Measurements from ENCODE around the gene PLET1. TPM values are rescaled to one million over a fixed set of nuclear protein-coding genes. Genes with fewer than 3 reads are reported as not detected.

Gene PLET1
- total and polyA plus RNA-seq, 2 donors (not counting 1 experiment from before 2014, with no cell fraction given), result not detected

DNA sequence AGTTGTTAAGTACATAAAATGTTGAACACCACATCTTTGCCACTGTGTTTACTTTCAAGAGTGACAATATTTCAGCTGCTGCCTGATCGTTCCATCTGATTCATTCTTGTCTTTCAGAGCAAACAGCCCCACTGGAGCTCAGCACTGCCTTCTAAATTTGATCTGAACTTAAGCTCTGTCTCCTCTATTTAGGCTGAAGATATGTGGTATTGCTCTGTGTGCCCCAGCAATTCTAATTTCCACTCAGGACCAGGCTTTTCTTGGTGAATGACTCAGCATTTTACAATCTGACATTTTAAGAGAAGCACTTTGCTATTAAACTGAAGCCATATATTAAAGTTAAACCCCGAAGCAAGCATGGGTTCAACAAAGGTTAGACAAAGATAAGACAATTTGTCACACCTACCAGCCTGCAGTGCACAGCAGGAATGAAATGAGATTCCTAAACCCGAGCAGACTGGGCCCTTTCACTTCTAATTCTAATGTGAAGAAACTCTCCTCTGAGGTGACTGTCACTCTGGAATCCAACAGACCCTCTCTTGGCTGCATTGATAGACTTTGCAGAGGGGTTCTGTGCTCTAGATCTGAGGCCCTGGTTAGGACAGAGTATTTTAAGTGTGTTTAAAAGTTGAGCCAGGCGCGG lies 41.7 kb upstream of the PLET1 start:
- CTCF ChIA-PET, result interaction anchor here (1.1 kb wide), 1 partner anchor 14 kb away, joined by 3 read pairs; no protein-coding TSS in a partner anchor
- no peak for TF ChIP-seq EZH2 (IDR thresholded peaks at IDR 0.05; ENCODE audit: borderline replicate concordance, insufficient read depth, low read depth, low read length, poor library complexity, severe bottlenecking)
- TF ChIP-seq, protein P1, sequence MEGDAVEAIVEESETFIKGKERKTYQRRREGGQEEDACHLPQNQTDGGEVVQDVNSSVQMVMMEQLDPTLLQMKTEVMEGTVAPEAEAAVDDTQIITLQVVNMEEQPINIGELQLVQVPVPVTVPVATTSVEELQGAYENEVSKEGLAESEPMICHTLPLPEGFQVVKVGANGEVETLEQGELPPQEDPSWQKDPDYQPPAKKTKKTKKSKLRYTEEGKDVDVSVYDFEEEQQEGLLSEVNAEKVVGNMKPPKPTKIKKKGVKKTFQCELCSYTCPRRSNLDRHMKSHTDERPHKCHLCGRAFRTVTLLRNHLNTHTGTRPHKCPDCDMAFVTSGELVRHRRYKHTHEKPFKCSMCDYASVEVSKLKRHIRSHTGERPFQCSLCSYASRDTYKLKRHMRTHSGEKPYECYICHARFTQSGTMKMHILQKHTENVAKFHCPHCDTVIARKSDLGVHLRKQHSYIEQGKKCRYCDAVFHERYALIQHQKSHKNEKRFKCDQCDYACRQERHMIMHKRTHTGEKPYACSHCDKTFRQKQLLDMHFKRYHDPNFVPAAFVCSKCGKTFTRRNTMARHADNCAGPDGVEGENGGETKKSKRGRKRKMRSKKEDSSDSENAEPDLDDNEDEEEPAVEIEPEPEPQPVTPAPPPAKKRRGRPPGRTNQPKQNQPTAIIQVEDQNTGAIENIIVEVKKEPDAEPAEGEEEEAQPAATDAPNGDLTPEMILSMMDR (IDR thresholded peaks at IDR 0.05), result no peak

DNA sequence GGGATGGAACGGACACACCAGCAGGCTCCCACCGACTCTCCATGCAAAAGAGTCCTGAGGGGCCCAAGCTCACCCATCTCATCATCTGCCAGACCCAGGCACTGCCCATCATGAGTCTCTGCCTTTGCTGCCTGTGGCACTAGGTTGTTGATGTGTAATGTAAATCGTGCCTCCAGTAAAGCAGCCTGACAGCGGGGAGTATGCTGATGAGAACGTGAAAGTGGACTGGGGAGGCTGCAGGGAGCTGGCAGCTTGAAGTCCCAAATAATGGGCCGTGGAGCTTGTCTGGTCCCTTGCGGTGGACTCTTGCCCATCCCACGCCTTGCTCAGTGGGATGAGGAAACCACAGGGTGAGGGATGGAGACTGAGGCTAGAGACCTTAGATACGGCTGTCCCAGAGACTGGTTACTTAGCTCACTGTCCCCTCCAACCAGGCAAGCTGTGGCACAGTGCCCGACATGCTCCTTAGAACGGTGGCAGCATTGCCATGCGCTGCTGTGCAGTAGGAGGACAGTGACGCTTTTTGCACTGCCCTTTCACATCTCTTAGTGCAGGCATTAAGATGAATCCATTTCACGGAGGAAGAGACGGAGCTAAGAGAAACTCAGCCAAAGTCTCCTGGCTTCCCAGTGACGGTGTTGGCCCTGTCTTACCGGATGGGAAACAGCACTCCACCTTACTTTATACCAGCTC lies 39.6 kb upstream of the PLET1 start:
- Histone ChIP-seq H3K4me3 (ENCODE audit: control extremely low read depth in 1 of 5, extremely low read depth in 1 of 5, insufficient read depth in 1 of 5, low read depth in 2 of 5, low read length in 4 of 5) (no peak overlapping the region), H4K20me1 (ENCODE audit: control insufficient read depth, insufficient read depth, low read length, poor library complexity, severe bottlenecking) (no peaks in the 10 kb centered on the region), H3K27me3 (replicated peaks in 1 of 4; ENCODE audit: control extremely low read depth in 1 of 4, control insufficient read depth in 3 of 4, insufficient read depth in 4 of 4, low read length in 3 of 4) (no peaks in the 10 kb centered on the region), H3K9ac (ENCODE audit: low read length) (no peak overlapping the region), H3K36me3 (replicated peaks in 1 of 2; ENCODE audit: control extremely low read depth in 1 of 2, control insufficient read depth in 1 of 2, extremely low read depth in 1 of 2, insufficient read depth in 2 of 2, low read length in 1 of 2) (no peaks in the 10 kb centered on the region), H3K9me3 (ENCODE audit: control extremely low read depth in 1 of 3, control insufficient read depth in 2 of 3, insufficient read depth in 1 of 3, low read length in 2 of 3) (no peaks in the 10 kb centered on the region), H3K4me2 (replicated peaks; ENCODE audit: low read depth, low read length, poor library complexity, severe bottlenecking) (no peak overlapping the region), H3K4me1 (ENCODE audit: control insufficient read depth in 2 of 2, insufficient read depth in 2 of 2, low read length in 2 of 2) (no peaks in the 10 kb centered on the region), H3K79me2 (ENCODE audit: control insufficient read depth, insufficient read depth, low read length) (no peaks in the 10 kb centered on the region), H3K27ac (ENCODE audit: low read length in 2 of 2) (no peak overlapping the region), H2AFZ (ENCODE audit: insufficient read depth, low read depth, low read length, poor library complexity, severe bottlenecking) (no peak overlapping the region)
- H3K4me3 Mint-ChIP-seq, result no peak overlapping the region
- CTCF ChIA-PET, result interaction anchor here (1.1 kb wide), 1 partner anchor 20 kb away, joined by 3 read pairs; no protein-coding TSS in a partner anchor
- no peak for TF ChIP-seq EZH2 (IDR thresholded peaks at IDR 0.05; ENCODE audit: borderline replicate concordance, insufficient read depth, low read depth, low read length, poor library complexity, severe bottlenecking)
- TF ChIP-seq, protein P1 (IDR thresholded peaks at IDR 0.05), result no peak
- POLR2A ChIA-PET, result no interaction called here
- intact Hi-C loops (cut with micrococcal nuclease), result no loop called here
- 88% methylated on average over 10 of the region's 17 CpGs for WGBS (ENCODE audit: insufficient coverage)
- no peaks in the 10 kb centered on the region for H3K4me1 Mint-ChIP-seq
- ATAC-seq (ENCODE audit: low read depth), result no peak
- H3K27me3 Mint-ChIP-seq, result no peaks in the 10 kb centered on the region
- no peak for DNase-seq
- no peaks in the 10 kb centered on the region for H3K9me3 Mint-ChIP-seq (ENCODE audit: insufficient read depth)
- no peak overlapping the region for H3K27ac Mint-ChIP-seq

More for the DNA sequence above, 41.7 kb upstream of the PLET1 start:
- no peak for ATAC-seq (ENCODE audit: low read depth)
- Mint-ChIP-seq H3K27ac (no peak overlapping the region), H3K9me3 (ENCODE audit: insufficient read depth) (no peaks in the 10 kb centered on the region), H3K4me1 (no peaks in the 10 kb centered on the region), H3K4me3 (no peak overlapping the region), H3K27me3 (no peaks in the 10 kb centered on the region)
- Histone ChIP-seq H3K27ac (ENCODE audit: low read length in 2 of 2) (no peak overlapping the region), H3K36me3 (replicated peaks in 1 of 2; ENCODE audit: control extremely low read depth in 1 of 2, control insufficient read depth in 1 of 2, extremely low read depth in 1 of 2, insufficient read depth in 2 of 2, low read length in 1 of 2) (no peaks in the 10 kb centered on the region), H2AFZ (ENCODE audit: insufficient read depth, low read depth, low read length, poor library complexity, severe bottlenecking) (no peak overlapping the region), H3K4me2 (replicated peaks; ENCODE audit: low read depth, low read length, poor library complexity, severe bottlenecking) (no peak overlapping the region), H4K20me1 (ENCODE audit: control insufficient read depth, insufficient read depth, low read length, poor library complexity, severe bottlenecking) (no peaks in the 10 kb centered on the region), H3K9ac (ENCODE audit: low read length) (no peak overlapping the region), H3K4me1 (ENCODE audit: control insufficient read depth in 2 of 2, insufficient read depth in 2 of 2, low read length in 2 of 2) (no peaks in the 10 kb centered on the region), H3K79me2 (ENCODE audit: control insufficient read depth, insufficient read depth, low read length) (no peaks in the 10 kb centered on the region), H3K4me3 (ENCODE audit: control extremely low read depth in 1 of 5, extremely low read depth in 1 of 5, insufficient read depth in 1 of 5, low read depth in 2 of 5, low read length in 4 of 5) (no peak overlapping the region), H3K9me3 (ENCODE audit: control extremely low read depth in 1 of 3, control insufficient read depth in 2 of 3, insufficient read depth in 1 of 3, low read length in 2 of 3) (no peaks in the 10 kb centered on the region), H3K27me3 (replicated peaks in 1 of 4; ENCODE audit: control extremely low read depth in 1 of 4, control insufficient read depth in 3 of 4, insufficient read depth in 4 of 4, low read length in 3 of 4) (no peaks in the 10 kb centered on the region)
- intact Hi-C loops (cut with micrococcal nuclease), result no loop called here
- POLR2A ChIA-PET, result no interaction called here
- WGBS (ENCODE audit: insufficient coverage), result 80% methylated on average over 1 of the region's 5 CpGs
- DNase-seq, result no peak

Measured in B cell (primary cell).